ENCODE measurements around the gene SYN1. TPM values are rescaled to one million over a fixed set of nuclear protein-coding genes. Genes with fewer than 3 reads are reported as not detected.
A peak's percentile ranks its signal among the peaks of the same experiment; 100 is the strongest.

SYN1 gene
- total RNA-seq, 1 experiment from 2014 or later = 0.49 TPM

DNA sequence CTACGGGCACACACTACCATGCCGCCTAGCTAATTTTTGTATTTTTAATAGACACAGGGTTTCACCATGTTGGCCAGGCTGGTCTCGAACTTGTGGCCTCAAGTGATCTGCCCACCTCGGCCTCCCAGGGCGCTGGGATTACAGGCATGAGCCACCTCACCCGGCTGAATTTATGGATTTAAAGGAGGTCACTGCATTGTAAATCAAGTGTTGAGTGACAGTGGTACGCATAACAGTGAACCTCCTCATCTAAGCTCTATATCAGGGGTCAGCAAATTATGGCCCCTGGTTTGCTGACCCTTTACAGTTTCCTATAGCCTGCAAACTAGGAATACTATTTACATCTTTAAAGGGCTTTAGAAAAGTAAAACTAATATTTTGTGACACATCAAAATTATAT, 41.9 kb upstream of the SYN1 start:
- Mint-ChIP-seq H3K36me3 (ENCODE audit: insufficient read depth, unreplicated experiment) (peaks cover 6% of the 10 kb centered on the region), H3K9me3 (ENCODE audit: unreplicated experiment) (peaks cover 6% of the 10 kb centered on the region), H3K27ac (ENCODE audit: low read depth, unreplicated experiment) (no peak overlapping the region), H3K27me3 (ENCODE audit: insufficient read depth, unreplicated experiment) (no peaks in the 10 kb centered on the region), H3K4me3 (ENCODE audit: unreplicated experiment) (no peak overlapping the region), H3K4me1 (ENCODE audit: insufficient read depth, unreplicated experiment) (peaks cover 12% of the 10 kb centered on the region)
- TF ChIP-seq, protein P1, sequence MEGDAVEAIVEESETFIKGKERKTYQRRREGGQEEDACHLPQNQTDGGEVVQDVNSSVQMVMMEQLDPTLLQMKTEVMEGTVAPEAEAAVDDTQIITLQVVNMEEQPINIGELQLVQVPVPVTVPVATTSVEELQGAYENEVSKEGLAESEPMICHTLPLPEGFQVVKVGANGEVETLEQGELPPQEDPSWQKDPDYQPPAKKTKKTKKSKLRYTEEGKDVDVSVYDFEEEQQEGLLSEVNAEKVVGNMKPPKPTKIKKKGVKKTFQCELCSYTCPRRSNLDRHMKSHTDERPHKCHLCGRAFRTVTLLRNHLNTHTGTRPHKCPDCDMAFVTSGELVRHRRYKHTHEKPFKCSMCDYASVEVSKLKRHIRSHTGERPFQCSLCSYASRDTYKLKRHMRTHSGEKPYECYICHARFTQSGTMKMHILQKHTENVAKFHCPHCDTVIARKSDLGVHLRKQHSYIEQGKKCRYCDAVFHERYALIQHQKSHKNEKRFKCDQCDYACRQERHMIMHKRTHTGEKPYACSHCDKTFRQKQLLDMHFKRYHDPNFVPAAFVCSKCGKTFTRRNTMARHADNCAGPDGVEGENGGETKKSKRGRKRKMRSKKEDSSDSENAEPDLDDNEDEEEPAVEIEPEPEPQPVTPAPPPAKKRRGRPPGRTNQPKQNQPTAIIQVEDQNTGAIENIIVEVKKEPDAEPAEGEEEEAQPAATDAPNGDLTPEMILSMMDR (IDR thresholded peaks at IDR 0.05; ENCODE audit: unreplicated experiment) = no peak
- DNase-seq (ENCODE audit: unreplicated experiment) = no peak
- ChIA-PET CTCF (no interaction called here), POLR2A (interaction anchor here (1.9 kb wide), 1 partner anchor 11 kb away, joined by 7 read pairs; the partner anchor contains the start of gene ELK1)
- intact Hi-C loops (cut with micrococcal nuclease) = no loop called here
- no TSS peak for BruUV-seq (replicated peaks)

DNA sequence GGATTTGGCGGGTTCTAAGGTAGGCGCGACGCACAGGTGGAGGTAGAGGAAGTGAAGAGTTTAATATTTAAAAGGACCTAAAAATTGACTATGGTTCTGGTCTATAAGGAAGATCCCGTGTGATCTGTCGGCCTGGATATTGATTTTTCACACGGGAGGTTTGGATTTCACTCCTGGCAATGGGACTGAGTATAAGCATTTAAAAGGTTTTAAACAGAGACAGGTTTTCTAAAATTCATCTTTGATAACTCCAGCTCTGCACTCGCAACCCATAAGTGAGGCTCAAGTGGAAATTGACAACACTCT, 39.7 kb upstream of the SYN1 start:
- POLR2A ChIA-PET = interaction anchor here (1.1 kb wide), 1 partner anchor 8 kb away, joined by 3 read pairs; no protein-coding TSS in a partner anchor
- CTCF ChIA-PET = no interaction called here
- no peak for DNase-seq (ENCODE audit: unreplicated experiment)
- Mint-ChIP-seq H3K9me3 (ENCODE audit: unreplicated experiment) (peaks cover 6% of the 10 kb centered on the region), H3K4me3 (ENCODE audit: unreplicated experiment) (peak overlapping the region; percentile 95), H3K36me3 (ENCODE audit: insufficient read depth, unreplicated experiment) (peaks cover 18% of the 10 kb centered on the region), H3K4me1 (ENCODE audit: insufficient read depth, unreplicated experiment) (peaks cover 12% of the 10 kb centered on the region), H3K27ac (ENCODE audit: low read depth, unreplicated experiment) (peak overlapping the region; percentile 98), H3K27me3 (ENCODE audit: insufficient read depth, unreplicated experiment) (no peaks in the 10 kb centered on the region)
- intact Hi-C loops (cut with micrococcal nuclease) = loop anchor here (5.0 kb wide), 1 partner anchor 368 kb away; no protein-coding TSS in a partner anchor
- TSS peak; percentile 86 for BruUV-seq (replicated peaks)
- TF ChIP-seq, protein P1 (IDR thresholded peaks at IDR 0.05; ENCODE audit: unreplicated experiment) = no peak

DNA sequence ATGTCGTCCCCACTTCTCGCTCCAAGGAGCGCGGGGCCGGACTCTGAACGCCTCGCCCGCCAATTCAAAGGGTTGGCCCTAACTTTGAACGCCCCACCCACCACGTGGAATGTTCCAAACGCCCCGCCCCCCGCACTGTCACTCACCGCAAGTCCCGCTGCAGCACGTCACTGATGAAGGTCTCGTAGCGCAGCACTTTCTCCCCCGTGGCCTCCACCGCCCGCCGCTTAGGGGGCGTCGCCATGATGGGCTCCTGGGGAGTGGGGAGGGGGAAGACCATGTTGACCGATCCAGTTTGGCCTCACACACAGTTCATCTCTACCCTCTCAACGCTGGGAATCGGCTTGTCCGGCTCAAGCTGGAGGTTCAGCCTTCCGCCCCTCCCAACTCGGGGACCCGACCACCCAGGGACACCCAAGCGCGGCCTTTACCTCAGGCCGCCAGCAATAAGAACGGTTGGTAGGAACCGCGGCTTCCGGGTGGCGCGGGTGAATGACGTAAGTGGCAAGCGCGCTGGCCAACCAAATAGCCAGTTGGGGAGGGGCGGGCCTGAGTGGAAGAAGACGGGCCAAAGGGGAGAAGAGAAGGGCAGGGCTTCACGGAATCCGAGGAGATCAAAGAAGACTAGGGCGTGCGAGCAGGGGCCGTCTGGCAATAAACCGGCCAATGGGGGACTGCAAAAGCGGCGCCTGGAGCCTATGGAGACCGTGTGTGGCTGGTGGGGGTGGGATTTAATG, 39.2 kb upstream of the SYN1 start, which contains the start of gene UXT:
Gene UXT, minus strand, starts transcription at position 497 of the 737 bp plus-strand sequence. Its CDS starts 253 bp downstream, at position 244.
- Mint-ChIP-seq H3K9me3 (ENCODE audit: unreplicated experiment) (peaks cover 6% of the 10 kb centered on the region), H3K4me1 (ENCODE audit: insufficient read depth, unreplicated experiment) (peaks cover 12% of the 10 kb centered on the region), H3K27ac (ENCODE audit: low read depth, unreplicated experiment) (peak within 1 kb of the TSS; percentile 98), H3K36me3 (ENCODE audit: insufficient read depth, unreplicated experiment) (peaks cover 18% of the 10 kb centered on the region), H3K27me3 (ENCODE audit: insufficient read depth, unreplicated experiment) (no peaks in the 10 kb centered on the region), H3K4me3 (ENCODE audit: unreplicated experiment) (peak within 1 kb of the TSS; percentile 95)
- intact Hi-C loops (cut with micrococcal nuclease) = loop anchor here (5.0 kb wide), 1 partner anchor 368 kb away; no protein-coding TSS in a partner anchor
- peak; percentile 92 for DNase-seq (ENCODE audit: unreplicated experiment)
- BruUV-seq (replicated peaks) = no TSS peak
- CTCF ChIA-PET = no interaction called here
- POLR2A ChIA-PET = no interaction called here
- TF ChIP-seq, protein P1 (IDR thresholded peaks at IDR 0.05; ENCODE audit: unreplicated experiment) = no peak

DNA sequence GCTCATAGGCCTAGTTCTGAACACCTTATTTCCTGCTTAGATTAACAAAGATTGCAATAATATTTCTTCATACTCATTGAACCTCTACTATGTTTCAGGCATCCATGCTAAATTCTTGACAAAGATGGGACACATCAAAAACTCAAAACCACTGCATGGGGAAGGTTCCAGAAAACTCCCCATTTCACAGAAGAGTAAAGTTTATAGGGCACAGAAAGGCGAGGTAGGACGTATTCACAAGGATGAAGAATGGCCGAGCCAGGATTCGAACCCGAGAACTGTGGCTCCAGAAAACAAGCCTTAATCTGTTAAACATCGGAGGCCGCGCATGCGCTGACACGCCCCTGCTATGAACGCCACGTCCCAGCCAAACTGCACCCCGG, 38.6 kb upstream of the SYN1 start:
- ChIA-PET CTCF (no interaction called here), POLR2A (no interaction called here)
- H3K27me3 Mint-ChIP-seq (ENCODE audit: insufficient read depth, unreplicated experiment) = no peaks in the 10 kb centered on the region
- peak overlapping the region; percentile 95 for H3K4me3 Mint-ChIP-seq (ENCODE audit: unreplicated experiment)
- peaks cover 6% of the 10 kb centered on the region for H3K9me3 Mint-ChIP-seq (ENCODE audit: unreplicated experiment)
- peaks cover 12% of the 10 kb centered on the region for H3K4me1 Mint-ChIP-seq (ENCODE audit: insufficient read depth, unreplicated experiment)
- TF ChIP-seq, protein P1 (IDR thresholded peaks at IDR 0.05; ENCODE audit: unreplicated experiment) = no peak
- no peak for DNase-seq (ENCODE audit: unreplicated experiment)
- H3K27ac Mint-ChIP-seq (ENCODE audit: low read depth, unreplicated experiment) = peak overlapping the region; percentile 98
- intact Hi-C loops (cut with micrococcal nuclease) = loop anchor here (5.0 kb wide), 1 partner anchor 369 kb away; no protein-coding TSS in a partner anchor
- TSS peak; percentile 56 for BruUV-seq (replicated peaks)
- H3K36me3 Mint-ChIP-seq (ENCODE audit: insufficient read depth, unreplicated experiment) = peaks cover 18% of the 10 kb centered on the region
